ENCODE data around the gene BMPR1B. TPM values are rescaled to one million over a fixed set of nuclear protein-coding genes. Genes with fewer than 3 reads are reported as not detected.

The BMPR1B gene
- total and polyA plus RNA-seq, 7 donors, result 0.07 to 2.2 (median 1.8) TPM; not detected in 2

GRCh38 chr4:94728056-94728766 lies 29.5 kb upstream of the BMPR1B start:
- Histone ChIP-seq H3K4me3 (no peak overlapping the region), H3K27me3 (no peaks in the 10 kb centered on the region), H3K36me3 (no peaks in the 10 kb centered on the region), H3K9me3 (no peaks in the 10 kb centered on the region), H3K27ac (no peak overlapping the region), H3K4me1 (no peaks in the 10 kb centered on the region)
- no peak for DNase-seq
- 91 to 93% methylated on average over 7 of the region's 7 CpGs for WGBS, 2 donors
- TF ChIP-seq POLR2AphosphoS5 (IDR thresholded peaks at IDR 0.05), result no peak
- no peak for TF ChIP-seq POLR2A (IDR thresholded peaks at IDR 0.05)
- no peak for TF ChIP-seq CTCF (IDR thresholded peaks at IDR 0.05)
- TF ChIP-seq EP300 (IDR thresholded peaks at IDR 0.05), result no peak
- intact Hi-C loops (cut with DNase I), result no loop called here

DNA sequence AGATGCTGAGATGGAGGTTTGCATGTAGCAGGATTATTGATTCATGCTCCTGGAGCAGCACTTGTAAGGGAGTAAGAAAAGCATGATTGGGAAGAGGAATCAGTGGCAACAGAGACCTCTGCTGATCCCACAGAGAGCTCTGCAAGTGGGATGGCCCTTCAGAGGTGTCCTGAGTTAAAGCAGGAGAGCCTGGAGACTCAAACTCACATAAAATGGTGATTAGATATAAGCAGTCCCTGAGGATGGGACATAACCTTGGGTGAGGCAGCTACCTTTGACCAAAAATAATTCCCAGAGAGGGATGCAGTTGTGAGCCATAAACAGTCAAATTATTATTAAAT lies 25.4 kb upstream of the BMPR1B start:
- H3K9me3 ChIP-seq, result no peaks in the 10 kb centered on the region
- TF ChIP-seq POLR2AphosphoS5 (IDR thresholded peaks at IDR 0.05) (no peak), CTCF (IDR thresholded peaks at IDR 0.05) (no peak), POLR2A (IDR thresholded peaks at IDR 0.05) (no peak), EP300 (IDR thresholded peaks at IDR 0.05) (no peak)
- H3K36me3 ChIP-seq, result no peaks in the 10 kb centered on the region
- no peak overlapping the region for H3K27ac ChIP-seq
- no peaks in the 10 kb centered on the region for H3K4me1 ChIP-seq
- H3K27me3 ChIP-seq, result no peaks in the 10 kb centered on the region
- no peak for DNase-seq
- H3K4me3 ChIP-seq, result no peak overlapping the region
- intact Hi-C loops (cut with DNase I), result loop anchor here (10.0 kb wide), 1 partner anchor 328 kb away; no protein-coding TSS in a partner anchor

- WGBS, 2 donors, result 76 to 83% methylated on average over 6 of the region's 6 CpGs
- Histone ChIP-seq H3K27ac (no peak overlapping the region), H3K27me3 (no peaks in the 10 kb centered on the region), H3K4me3 (no peak overlapping the region), H3K4me1 (no peaks in the 10 kb centered on the region), H3K36me3 (no peaks in the 10 kb centered on the region), H3K9me3 (no peaks in the 10 kb centered on the region)
- DNase-seq, result no peak
- intact Hi-C loops (cut with DNase I), result loop anchor here (10.0 kb wide), 1 partner anchor 335 kb away; no protein-coding TSS in a partner anchor
- TF ChIP-seq POLR2AphosphoS5 (IDR thresholded peaks at IDR 0.05), result no peak
- TF ChIP-seq CTCF (IDR thresholded peaks at IDR 0.05), result no peak
- no peak for TF ChIP-seq EP300 (IDR thresholded peaks at IDR 0.05)
- TF ChIP-seq POLR2A (IDR thresholded peaks at IDR 0.05), result no peak
Measured at GRCh38 chr4:94739741-94740140, 18.0 kb upstream of the BMPR1B start.

DNA sequence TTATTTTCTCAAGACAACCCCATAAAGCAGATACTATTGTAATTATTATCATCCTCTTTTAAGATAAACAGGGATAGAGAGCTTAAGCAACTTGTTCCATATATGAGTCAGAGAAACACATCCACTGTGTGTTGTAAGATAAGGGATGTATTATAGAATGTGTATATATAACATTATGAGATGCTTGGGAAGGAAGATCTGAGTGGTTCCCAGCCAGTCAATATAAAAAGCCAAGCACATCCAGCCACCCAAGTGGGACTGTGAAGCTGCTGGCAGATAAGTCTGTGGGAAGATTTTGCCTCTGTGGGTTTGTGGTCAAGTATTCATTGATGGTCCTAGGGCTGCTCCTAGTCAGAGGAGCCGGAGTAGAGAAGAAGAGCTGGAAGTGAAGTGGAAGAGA lies 16.5 kb upstream of the BMPR1B start:
- intact Hi-C loops (cut with DNase I), result no loop called here

More for the DNA sequence above, 16.5 kb upstream of the BMPR1B start:
- no peaks in the 10 kb centered on the region for H3K36me3 ChIP-seq
- H3K9me3 ChIP-seq, result no peaks in the 10 kb centered on the region
- H3K4me1 ChIP-seq, result no peaks in the 10 kb centered on the region
- no peak for DNase-seq
- H3K27ac ChIP-seq, result no peak overlapping the region
- H3K4me3 ChIP-seq, result no peak overlapping the region
- H3K27me3 ChIP-seq, result no peaks in the 10 kb centered on the region
- TF ChIP-seq POLR2AphosphoS5 (IDR thresholded peaks at IDR 0.05) (no peak), CTCF (IDR thresholded peaks at IDR 0.05) (no peak), POLR2A (IDR thresholded peaks at IDR 0.05) (no peak)
- 91 to 93% methylated on average over 1 of the region's 1 CpG for WGBS, 2 donors
